Glutamatergic neuron (in vitro differentiated cells): Measurements from ENCODE around the gene DENND2A. TPM values are rescaled to one million over a fixed set of nuclear protein-coding genes. Genes with fewer than 3 reads are reported as not detected.

Source experiments
- DNase-seq: peaks from one replicate; pipeline ENCODE4 v3.0.0; 2022
- H3K27ac Mint-ChIP-seq: one replicate; pipeline ENCODE4 v1.8.0; 2020; ENCODE audit warnings: mild to moderate bottlenecking, mixed read lengths, inconsistent platforms; ENCODE audit not compliant: unreplicated experiment
- H3K27me3 Mint-ChIP-seq: one replicate; pipeline ENCODE4 v1.8.0; 2020; ENCODE audit warnings: mild to moderate bottlenecking, moderate library complexity, mixed read lengths, inconsistent platforms; ENCODE audit not compliant: unreplicated experiment
- H3K36me3 Mint-ChIP-seq: one replicate; pipeline ENCODE4 v1.8.0; 2020; ENCODE audit warnings: mild to moderate bottlenecking, mixed read lengths, inconsistent platforms; ENCODE audit not compliant: unreplicated experiment
- H3K4me1 Mint-ChIP-seq: one replicate; pipeline ENCODE4 v1.8.0; 2020; ENCODE audit warnings: mild to moderate bottlenecking, low read depth, mixed read lengths, inconsistent platforms; ENCODE audit not compliant: unreplicated experiment
- H3K4me3 Mint-ChIP-seq: one replicate; pipeline ENCODE4 v1.8.0; 2020; ENCODE audit warnings: mild to moderate bottlenecking, mixed read lengths, inconsistent platforms; ENCODE audit not compliant: unreplicated experiment
- H3K9me3 Mint-ChIP-seq: one replicate; pipeline ENCODE4 v1.8.0; 2020; ENCODE audit warnings: mild to moderate bottlenecking, moderate library complexity, mixed read lengths, inconsistent platforms; ENCODE audit not compliant: unreplicated experiment
- CTCF ChIP-seq: fragments of 200-600 bp; sonication (generic); IDR thresholded peaks from one replicate; pipeline ENCODE4 v1.5.0; 2021; ENCODE audit not compliant: partially characterized antibody, unreplicated experiment
- total RNA-seq: library from RNA; stranded (reverse); fragmentation: NEBNext Ultra II Directional; extraction: Animal tissue kit (Norgen Biotek cat#: 25700); gene quantifications from one replicate; pipeline ENCODE4 v1.2.1, GENCODE V29; 2021; ENCODE audit not compliant: unreplicated experiment

Gene DENND2A
- total RNA-seq, 1 donor from 2014 or later = 64.7 TPM

- DNase-seq = no peak
- H3K36me3 Mint-ChIP-seq = peaks cover 4% of the 10 kb centered on the region
- H3K27ac Mint-ChIP-seq = no peak overlapping the region
- TF ChIP-seq CTCF = no peak
- peaks cover 11% of the 10 kb centered on the region for H3K4me1 Mint-ChIP-seq
- peaks cover 5% of the 10 kb centered on the region for H3K9me3 Mint-ChIP-seq
- H3K4me3 Mint-ChIP-seq = no peak overlapping the region
- H3K27me3 Mint-ChIP-seq = peaks cover 2% of the 10 kb centered on the region
Measured at GRCh38 chr7:140552240-140552679, 88.4 kb downstream of the DENND2A start.

GRCh38 chr7:140551355-140552239 lies 89.0 kb downstream of the DENND2A start:
- DNase-seq = no peak
- no peak overlapping the region for H3K4me3 Mint-ChIP-seq
- peaks cover 5% of the 10 kb centered on the region for H3K9me3 Mint-ChIP-seq
- H3K27me3 Mint-ChIP-seq = peaks cover 2% of the 10 kb centered on the region
- H3K4me1 Mint-ChIP-seq = peaks cover 11% of the 10 kb centered on the region
- no peak overlapping the region for H3K27ac Mint-ChIP-seq
- TF ChIP-seq CTCF = no peak
- H3K36me3 Mint-ChIP-seq = peaks cover 4% of the 10 kb centered on the region

GRCh38 chr7:140546947-140547346 lies 93.7 kb downstream of the DENND2A start:
- H3K4me1 Mint-ChIP-seq = peaks cover 10% of the 10 kb centered on the region
- no peak for TF ChIP-seq CTCF
- no peak overlapping the region for H3K4me3 Mint-ChIP-seq
- H3K9me3 Mint-ChIP-seq = peaks cover 10% of the 10 kb centered on the region
- peaks cover 12% of the 10 kb centered on the region for H3K27me3 Mint-ChIP-seq
- peaks cover 4% of the 10 kb centered on the region for H3K36me3 Mint-ChIP-seq
- no peak overlapping the region for H3K27ac Mint-ChIP-seq
- DNase-seq = no peak

GRCh38 chr7:140544388-140544826 lies 96.2 kb downstream of the DENND2A start:
- TF ChIP-seq CTCF = no peak
- Mint-ChIP-seq H3K36me3 (no peaks in the 10 kb centered on the region), H3K4me1 (peaks cover 30% of the 10 kb centered on the region), H3K9me3 (peaks cover 14% of the 10 kb centered on the region), H3K27me3 (peaks cover 13% of the 10 kb centered on the region), H3K27ac (peak overlapping the region; percentile 66), H3K4me3 (no peak overlapping the region)
- no peak for DNase-seq

GRCh38 chr7:140542228-140542603 lies 98.4 kb downstream of the DENND2A start:
- Mint-ChIP-seq H3K4me1 (peaks cover 30% of the 10 kb centered on the region), H3K27ac (peak overlapping the region; percentile 96), H3K27me3 (peaks cover 13% of the 10 kb centered on the region), H3K4me3 (peak overlapping the region; percentile 88), H3K36me3 (peaks cover 5% of the 10 kb centered on the region), H3K9me3 (peaks cover 17% of the 10 kb centered on the region)
- no peak for TF ChIP-seq CTCF
- DNase-seq = no peak
